Right kidney (tissue), 1 donor: ENCODE data around the gene EPHA4.
A peak's percentile ranks its signal among the peaks of the same experiment; 100 is the strongest.

Source experiments
- DNase-seq: peaks from one replicate; pipeline ENCODE4 v3.0.0-alpha.2; 2016

Gene EPHA4

GRCh38 chr2:221572821-221573429 lies 821 bp upstream of the EPHA4 start:
- peak; percentile 89 for DNase-seq

- DNase-seq, result peak; percentile 85
Observed at GRCh38 chr2:221571551-221572218, 419 bp downstream of the EPHA4 start.

- DNase-seq, result peak; percentile 49
Observed at GRCh38 chr2:221571025-221571550, 1.0 kb downstream of the EPHA4 start.

- peak; percentile 71 for DNase-seq
Observed at GRCh38 chr2:221570321-221570935, 1.7 kb downstream of the EPHA4 start.

GRCh38 chr2:221569871-221570270 lies 2.2 kb downstream of the EPHA4 start:
- DNase-seq, result peak; percentile 43

GRCh38 chr2:221569425-221569845 lies 2.7 kb downstream of the EPHA4 start:
- peak; percentile 54 for DNase-seq

- no peak for DNase-seq
Observed at GRCh38 chr2:221568299-221568698, 3.8 kb downstream of the EPHA4 start.

- no peak for DNase-seq
Observed at GRCh38 chr2:221567809-221568208, 4.3 kb downstream of the EPHA4 start.

- DNase-seq, result no peak
Observed at GRCh38 chr2:221567231-221567760, 4.8 kb downstream of the EPHA4 start.

- no peak for DNase-seq
Observed at GRCh38 chr2:221563270-221563985, 8.7 kb downstream of the EPHA4 start.

- DNase-seq, result no peak
Observed at GRCh38 chr2:221562226-221562625, 9.9 kb downstream of the EPHA4 start.

- no peak for DNase-seq
Observed at GRCh38 chr2:221561770-221562169, 10.3 kb downstream of the EPHA4 start.

- DNase-seq, result no peak
Observed at GRCh38 chr2:221559991-221560390, 12.1 kb downstream of the EPHA4 start.

GRCh38 chr2:221558107-221558506 lies 14.0 kb downstream of the EPHA4 start:
- DNase-seq, result no peak

- no peak for DNase-seq
Observed at GRCh38 chr2:221555494-221555846, 16.6 kb downstream of the EPHA4 start.

GRCh38 chr2:221554769-221555493 lies 17.2 kb downstream of the EPHA4 start:
- no peak for DNase-seq

- no peak for DNase-seq
Observed at GRCh38 chr2:221553333-221553732, 18.8 kb downstream of the EPHA4 start.

- DNase-seq, result no peak
Observed at GRCh38 chr2:221552291-221552690, 19.8 kb downstream of the EPHA4 start.

GRCh38 chr2:221551864-221552263 lies 20.2 kb downstream of the EPHA4 start:
- DNase-seq, result no peak

GRCh38 chr2:221549143-221549542 lies 23.0 kb downstream of the EPHA4 start:
- DNase-seq, result no peak

GRCh38 chr2:221546505-221547225 lies 25.4 kb downstream of the EPHA4 start:
- no peak for DNase-seq
